Measurements from ENCODE around the gene SDSL. TPM values are rescaled to one million over a fixed set of nuclear protein-coding genes. Genes with fewer than 3 reads are reported as not detected.
A peak's percentile ranks its signal among the peaks of the same experiment; 100 is the strongest.

The SDSL gene
- total RNA-seq, 1 experiment from 2014 or later: 0.46 TPM

DNA sequence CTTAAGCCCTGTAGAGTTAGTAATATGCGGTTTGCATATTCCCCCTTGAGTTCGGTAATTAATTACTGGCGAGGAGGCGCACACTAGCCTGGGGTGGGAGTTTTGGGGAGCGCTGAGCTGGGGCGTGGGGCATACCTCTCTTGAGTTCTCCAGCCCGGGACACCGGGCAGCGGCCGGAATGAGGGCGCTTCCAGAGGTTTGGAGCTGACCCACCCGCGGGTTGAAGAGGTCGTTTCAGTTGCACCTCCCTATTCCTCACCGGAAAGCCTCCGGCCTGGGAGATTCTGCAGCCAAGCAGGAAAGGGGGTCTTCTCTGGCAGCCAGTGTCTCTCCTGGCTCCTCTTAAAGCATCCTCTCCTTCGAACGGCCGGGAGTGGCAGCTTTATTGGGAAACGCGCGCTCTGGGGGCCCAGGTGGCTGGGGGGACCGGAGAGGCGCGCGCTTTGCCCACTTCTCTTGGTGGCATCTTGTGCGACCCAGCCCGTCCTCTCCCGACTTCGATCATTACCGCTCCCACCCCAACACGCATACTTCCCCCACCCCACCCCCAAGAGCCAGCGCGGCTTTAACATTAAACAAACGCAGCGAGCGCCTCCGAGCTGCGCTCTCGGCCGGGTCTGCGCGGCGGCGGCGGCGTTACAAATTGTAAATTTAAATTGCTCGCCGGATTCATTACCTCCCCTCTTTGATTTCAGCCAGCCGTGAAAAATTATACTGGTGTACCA lies 53.4 kb downstream of the SDSL start:
- H3K23me2 ChIP-seq (ENCODE audit: insufficient read length, low read depth, low read length, poor library complexity, severe bottlenecking): peaks cover 47% of the 10 kb centered on the region
- no peak overlapping the region for H3K23ac ChIP-seq (ENCODE audit: insufficient read length, low read depth, low read length)
- no peak for DNase-seq
- no peak overlapping the region for H2AFZ ChIP-seq (ENCODE audit: low read length)
- no peak overlapping the region for H4K5ac ChIP-seq (ENCODE audit: insufficient read length, low read depth, low read length)
- no peaks in the 10 kb centered on the region for H4K20me1 ChIP-seq (ENCODE audit: control insufficient read depth, insufficient read depth, insufficient read length)
- H3K36me3 Mint-ChIP-seq (ENCODE audit: insufficient read depth in 1 of 3, low read depth in 3 of 3): peaks cover 0 to 9% (median 0%) of the 10 kb centered on the region in 3 experiments; a peak in 3 of 7 replicates
- H3K18ac ChIP-seq (ENCODE audit: insufficient read length, low read depth, low read length): no peak overlapping the region
- TF ChIP-seq, protein P1, sequence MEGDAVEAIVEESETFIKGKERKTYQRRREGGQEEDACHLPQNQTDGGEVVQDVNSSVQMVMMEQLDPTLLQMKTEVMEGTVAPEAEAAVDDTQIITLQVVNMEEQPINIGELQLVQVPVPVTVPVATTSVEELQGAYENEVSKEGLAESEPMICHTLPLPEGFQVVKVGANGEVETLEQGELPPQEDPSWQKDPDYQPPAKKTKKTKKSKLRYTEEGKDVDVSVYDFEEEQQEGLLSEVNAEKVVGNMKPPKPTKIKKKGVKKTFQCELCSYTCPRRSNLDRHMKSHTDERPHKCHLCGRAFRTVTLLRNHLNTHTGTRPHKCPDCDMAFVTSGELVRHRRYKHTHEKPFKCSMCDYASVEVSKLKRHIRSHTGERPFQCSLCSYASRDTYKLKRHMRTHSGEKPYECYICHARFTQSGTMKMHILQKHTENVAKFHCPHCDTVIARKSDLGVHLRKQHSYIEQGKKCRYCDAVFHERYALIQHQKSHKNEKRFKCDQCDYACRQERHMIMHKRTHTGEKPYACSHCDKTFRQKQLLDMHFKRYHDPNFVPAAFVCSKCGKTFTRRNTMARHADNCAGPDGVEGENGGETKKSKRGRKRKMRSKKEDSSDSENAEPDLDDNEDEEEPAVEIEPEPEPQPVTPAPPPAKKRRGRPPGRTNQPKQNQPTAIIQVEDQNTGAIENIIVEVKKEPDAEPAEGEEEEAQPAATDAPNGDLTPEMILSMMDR (conservative IDR thresholded peaks at IDR 0.05): no peak
- no peaks in the 10 kb centered on the region for H3K9me3 ChIP-seq (ENCODE audit: control insufficient read depth, low read depth, low read length)
- H2BK12ac ChIP-seq (ENCODE audit: insufficient read length, low read depth, low read length): no peak overlapping the region
- peak overlapping the region; percentile 41 to 75 for H3K4me3 Mint-ChIP-seq
- H3K4me1 ChIP-seq (ENCODE audit: insufficient read depth, low read length): peaks cover 4% of the 10 kb centered on the region; the same call in 1 of the 2 replicates
- no peaks in the 10 kb centered on the region for H3K79me1 ChIP-seq (ENCODE audit: insufficient read depth, low read depth, low read length, poor library complexity, severe bottlenecking)
- H3K27me3 ChIP-seq (ENCODE audit: insufficient read depth, low read length): peaks cover 90% of the 10 kb centered on the region
- H3T11ph ChIP-seq (ENCODE audit: low read length): no peak overlapping the region
- H3K14ac ChIP-seq (ENCODE audit: insufficient read depth, low read length): no peak overlapping the region
- no peak overlapping the region for H2BK120ac ChIP-seq (ENCODE audit: low read depth, low read length, poor library complexity, severe bottlenecking)
- H3K27me3 Mint-ChIP-seq (ENCODE audit: low read depth): peaks cover 98% of the 10 kb centered on the region
- no peak overlapping the region for H3K4ac ChIP-seq (ENCODE audit: low read depth, low read length)
- no peak overlapping the region for H2BK20ac ChIP-seq (ENCODE audit: low read depth, low read length, poor library complexity, severe bottlenecking)
- H4K91ac ChIP-seq (ENCODE audit: insufficient read length, low read depth, low read length): no peak overlapping the region
- WGBS (ENCODE audit: extremely low coverage, insufficient read length, low lambda C conversion rate): no CpG with 5 or more reads among the region's 50 CpGs
- no peaks in the 10 kb centered on the region for H3K79me2 ChIP-seq (ENCODE audit: insufficient read depth, low read length)
- no peak overlapping the region for H3K9ac ChIP-seq (ENCODE audit: extremely low read depth, insufficient read length, low read length)
- no peak overlapping the region for H3K27ac ChIP-seq (ENCODE audit: insufficient read length, low read depth, low read length)
- no peak overlapping the region for H2BK15ac ChIP-seq (ENCODE audit: low read depth, low read length)
- peaks cover 0 to 7% of the 10 kb centered on the region in 2 experiments; a peak in 3 of 5 replicates for H3K9me3 Mint-ChIP-seq
- no peak overlapping the region for H3K27ac Mint-ChIP-seq
- H2BK5ac ChIP-seq (ENCODE audit: insufficient read length, low read length): no peak overlapping the region
- peaks cover 69 to 77% of the 10 kb centered on the region in 2 experiments for H3K4me1 Mint-ChIP-seq
- H2AK5ac ChIP-seq (ENCODE audit: insufficient read length, low read length): no peak overlapping the region
- H3K4me2 ChIP-seq (ENCODE audit: insufficient read depth, insufficient read length, low read length): peak overlapping the region; percentile 48
- no peak overlapping the region for H3K56ac ChIP-seq (ENCODE audit: insufficient read length, low read depth, low read length)
- no peak overlapping the region for H4K8ac ChIP-seq (replicated peaks; ENCODE audit: insufficient read length, low read depth, low read length)
